Loucy (cell line): ENCODE measurements around the gene ZNF365.

ENCODE experiments used
- H2AFZ ChIP-seq: fragments of 200-600 bp; sonication (generic); 2 replicates; pipeline ENCODE4 v1.6.0; 2016; ENCODE audit warnings: antibody characterized with exemption, mild to moderate bottlenecking, low read length, moderate library complexity
- H3F3A ChIP-seq: fragments of 200-600 bp; 2 replicates; pipeline ENCODE4 v1.6.0; 2016; ENCODE audit warnings: antibody characterized with exemption, low read depth, mild to moderate bottlenecking
- H3K27me3 ChIP-seq: fragments of 200-600 bp; sonication (generic); 2 replicates; pipeline ENCODE4 v1.6.1; 2014; ENCODE audit warnings: low read length, mild to moderate bottlenecking; ENCODE audit not compliant: insufficient read depth, poor library complexity, severe bottlenecking
- H3K36me3 ChIP-seq: fragments of 200-600 bp; sonication (generic); 2 replicates; pipeline ENCODE4 v1.6.1; 2016; ENCODE audit warnings: low read length; ENCODE audit not compliant: insufficient read depth
- H3K4me1 ChIP-seq: fragments of 200-600 bp; sonication (generic); 2 replicates; pipeline ENCODE4 v1.5.1; 2014; ENCODE audit warnings: low read length, mild to moderate bottlenecking; ENCODE audit not compliant: insufficient read depth, poor library complexity, severe bottlenecking
- H3K4me2 ChIP-seq: fragments of 200-600 bp; sonication (generic); 2 replicates; pipeline ENCODE4 v1.6.0; 2014; ENCODE audit warnings: antibody characterized with exemption, low read length, low read depth, mild to moderate bottlenecking; ENCODE audit not compliant: poor library complexity, severe bottlenecking
- H3K4me3 ChIP-seq: fragments of 200-600 bp; sonication (generic); 2 replicates; pipeline ENCODE4 v1.5.1; 2014; ENCODE audit warnings: low read length, mild to moderate bottlenecking, mixed read lengths; ENCODE audit not compliant: poor library complexity, severe bottlenecking
- H3K79me2 ChIP-seq: fragments of 200-600 bp; sonication (generic); 2 replicates; pipeline ENCODE4 v1.6.1; 2014; ENCODE audit warnings: low read length; ENCODE audit not compliant: insufficient read depth
- H3K9ac ChIP-seq: fragments of 200-600 bp; sonication (generic); 2 replicates; pipeline ENCODE4 v1.6.0; 2014; ENCODE audit warnings: mild to moderate bottlenecking, low read depth, low read length, moderate library complexity; ENCODE audit not compliant: poor library complexity, severe bottlenecking
- H3K9me2 ChIP-seq: fragments of 200-600 bp; sonication (generic); replicated peaks from 2 replicates; pipeline ENCODE4 v1.6.1; 2016; ENCODE audit warnings: low read depth, low read length, mixed read lengths
- H3K9me3 ChIP-seq: fragments of 200-600 bp; sonication (generic); 2 replicates; pipeline ENCODE4 v1.6.1; 2014; ENCODE audit warnings: mild to moderate bottlenecking, antibody characterized with exemption, low read length, low read depth; ENCODE audit not compliant: insufficient read depth
- H4K20me1 ChIP-seq: fragments of 200-600 bp; sonication (generic); 2 replicates; pipeline ENCODE4 v1.6.0; 2014; ENCODE audit warnings: antibody characterized with exemption, low read length, mild to moderate bottlenecking; ENCODE audit not compliant: insufficient read depth, poor library complexity, severe bottlenecking
- CTCF ChIP-seq: fragments of 200-600 bp; sonication (generic); conservative IDR thresholded peaks from 2 replicates; pipeline ENCODE4 v1.5.1; 2014; ENCODE audit warnings: mild to moderate bottlenecking, antibody characterized with exemption, low read length
- EZH2phosphoT487 ChIP-seq: fragments of 200-600 bp; IDR thresholded peaks from 2 replicates; pipeline ENCODE4 v1.6.1; 2018; ENCODE audit warnings: antibody characterized with exemption, mild to moderate bottlenecking, moderate library complexity, borderline replicate concordance

The ZNF365 gene

GRCh38 chr10:62343000-62343399, 31.2 kb upstream of the ZNF365 start:
- Histone ChIP-seq H3K9me2 (no peaks in the 10 kb centered on the region), H4K20me1 (no peaks in the 10 kb centered on the region), H3K27me3 (no peaks in the 10 kb centered on the region), H2AFZ (no peak overlapping the region), H3K4me2 (no peak overlapping the region), H3K4me3 (no peak overlapping the region), H3K79me2 (no peaks in the 10 kb centered on the region), H3K9ac (no peak overlapping the region), H3F3A (no peaks in the 10 kb centered on the region), H3K9me3 (peaks cover 40% of the 10 kb centered on the region), H3K36me3 (no peaks in the 10 kb centered on the region), H3K4me1 (no peaks in the 10 kb centered on the region)
- no peak for TF ChIP-seq CTCF
- no peak for TF ChIP-seq EZH2phosphoT487

- H3K4me1 ChIP-seq, result no peaks in the 10 kb centered on the region
- H3K4me2 ChIP-seq, result no peak overlapping the region
- TF ChIP-seq EZH2phosphoT487, result no peak
- no peak for TF ChIP-seq CTCF
- H3F3A ChIP-seq, result no peaks in the 10 kb centered on the region
- H3K9ac ChIP-seq, result no peak overlapping the region
- peaks cover 28% of the 10 kb centered on the region for H3K9me3 ChIP-seq
- H3K9me2 ChIP-seq, result no peaks in the 10 kb centered on the region
- peaks cover 6% of the 10 kb centered on the region for H3K27me3 ChIP-seq
- no peaks in the 10 kb centered on the region for H4K20me1 ChIP-seq
- no peaks in the 10 kb centered on the region for H3K36me3 ChIP-seq
- H3K4me3 ChIP-seq, result no peak overlapping the region
- no peaks in the 10 kb centered on the region for H3K79me2 ChIP-seq
- no peak overlapping the region for H2AFZ ChIP-seq
Observed at GRCh38 chr10:62348029-62348428, 26.1 kb upstream of the ZNF365 start.

GRCh38 chr10:62352356-62352970, 21.7 kb upstream of the ZNF365 start:
- H2AFZ ChIP-seq, result no peak overlapping the region

More at GRCh38 chr10:62352356-62352970, 21.7 kb upstream of the ZNF365 start:
- Histone ChIP-seq H3K4me1 (no peaks in the 10 kb centered on the region), H3F3A (no peaks in the 10 kb centered on the region), H3K4me3 (no peak overlapping the region), H3K79me2 (no peaks in the 10 kb centered on the region), H3K36me3 (no peaks in the 10 kb centered on the region), H3K9ac (no peak overlapping the region), H3K9me2 (no peaks in the 10 kb centered on the region), H3K4me2 (no peak overlapping the region), H3K9me3 (peaks cover 9% of the 10 kb centered on the region; the same call in 1 of the 2 replicates), H3K27me3 (peaks cover 6% of the 10 kb centered on the region), H4K20me1 (no peaks in the 10 kb centered on the region)
- TF ChIP-seq EZH2phosphoT487, result no peak
- TF ChIP-seq CTCF, result no peak
